CD4-positive, CD25-positive, alpha-beta regulatory T cell (primary cell): ENCODE measurements around the gene EXTL1. TPM values are rescaled to one million over a fixed set of nuclear protein-coding genes. Genes with fewer than 3 reads are reported as not detected.

Experiments
- ATAC-seq, 2 donors: fragments of 150-1000 bp; cut with Tn5 transposase; one replicate each; pipeline ENCODE4 v1.10.0; 2021; ENCODE audit warnings: low read depth in 2 of 2, moderate number of reproducible peaks in 2 of 2, moderate library complexity in 1 of 2
- DNase-seq, 3 donors: peaks; one replicate each; pipeline versions ENCODE4 v3.0.0 to v3.0.0-alpha.2; 2012 to 2022; ENCODE audit warnings: mixed read lengths in 1 of 3
- H3K27ac ChIP-seq: one replicate; pipeline ENCODE4 v1.7.0; 2013; ENCODE audit warnings: mild to moderate bottlenecking, low read length; ENCODE audit not compliant: insufficient read depth, poor library complexity, severe bottlenecking
- H3K27me3 ChIP-seq: one replicate; pipeline ENCODE4 v1.7.0; 2013; ENCODE audit warnings: low read length; ENCODE audit not compliant: control insufficient read depth, insufficient read depth
- H3K36me3 ChIP-seq: one replicate; pipeline ENCODE4 v1.7.0; 2013; ENCODE audit warnings: mild to moderate bottlenecking, low read length, moderate library complexity; ENCODE audit not compliant: control insufficient read depth, insufficient read depth
- H3K4me1 ChIP-seq: 2 replicates; pipeline ENCODE4 v1.7.0; 2013; ENCODE audit warnings: mild to moderate bottlenecking, low read length; ENCODE audit not compliant: insufficient read depth, control insufficient read depth, poor library complexity, severe bottlenecking
- H3K4me3 ChIP-seq: one replicate; pipeline ENCODE4 v1.7.0; 2013; ENCODE audit warnings: low read depth, mild to moderate bottlenecking, low read length, moderate library complexity
- H3K9me3 ChIP-seq, 2 experiments: 1 replicate in 1 of 2; 2 replicates in 1 of 2; pipeline ENCODE4 v1.7.0; 2013; ENCODE audit warnings: low read length in 2 of 2, mild to moderate bottlenecking in 1 of 2, moderate library complexity in 1 of 2; ENCODE audit not compliant: control insufficient read depth in 2 of 2
- H3K27ac Mint-ChIP-seq, 3 donors: one replicate each; pipeline ENCODE4 v1.8.0; 2020 to 2022; ENCODE audit warnings: mild to moderate bottlenecking in 3 of 3, mixed read lengths in 3 of 3, moderate library complexity in 2 of 3
- H3K27me3 Mint-ChIP-seq: one replicate; pipeline ENCODE4 v1.8.0; 2022; ENCODE audit warnings: mild to moderate bottlenecking, mixed read lengths
- H3K36me3 Mint-ChIP-seq: one replicate; pipeline ENCODE4 v1.8.0; 2020; ENCODE audit warnings: mixed read lengths
- H3K4me1 Mint-ChIP-seq, 4 donors: one replicate each; pipeline ENCODE4 v1.8.0; 2020 to 2022; ENCODE audit warnings: mixed read lengths in 4 of 4, mild to moderate bottlenecking in 1 of 4
- H3K4me3 Mint-ChIP-seq, 4 donors: one replicate each; pipeline ENCODE4 v1.8.0; 2020 to 2022; ENCODE audit warnings: mild to moderate bottlenecking in 4 of 4, mixed read lengths in 4 of 4, moderate library complexity in 3 of 4
- H3K9me3 Mint-ChIP-seq, 7 donors: one replicate each; pipeline ENCODE4 v1.8.0; 2020 to 2022; ENCODE audit warnings: mixed read lengths in 7 of 7, mild to moderate bottlenecking in 3 of 7, moderate library complexity in 2 of 7
- polyA plus RNA-seq, 4 donors: library from polyadenylated mRNA; unstranded; fragments of 300-500 nt; fragmentation: Illumina TruSeq; gene quantifications; one replicate each; pipeline ENCODE4 v1.2.3, GENCODE V29; 2021
- total RNA-seq: library from RNA; stranded (reverse); gene quantifications from one replicate; pipeline ENCODE4 v1.2.3, GENCODE V29; 2022

EXTL1 gene
- total and polyA plus RNA-seq, 5 donors from 2014 or later, result 0.22 TPM; not detected in 4

- H3K27ac ChIP-seq, result peak overlapping the region; percentile 76
- H3K36me3 Mint-ChIP-seq, result no peaks in the 10 kb centered on the region
- DNase-seq, result peak; percentile 90 to 93 (median 91)
- H3K9me3 Mint-ChIP-seq, result no peaks in the 10 kb centered on the region
- H3K9me3 ChIP-seq, result no peaks in the 10 kb centered on the region
- H3K4me3 Mint-ChIP-seq, result peak overlapping the region; percentile 95 to 99 (median 97)
- H3K27me3 ChIP-seq, result no peaks in the 10 kb centered on the region
- H3K27ac Mint-ChIP-seq, result peak overlapping the region; percentile 84 to 96 (median 95)
- H3K4me1 Mint-ChIP-seq, result peaks cover 0 to 19% (median 8%) of the 10 kb centered on the region in 4 donors
- H3K36me3 ChIP-seq, result no peaks in the 10 kb centered on the region
- H3K4me3 ChIP-seq, result peak overlapping the region; percentile 59
- ATAC-seq, result peak; percentile 94 to 95
- H3K4me1 ChIP-seq, result peaks cover 18% of the 10 kb centered on the region
- H3K27me3 Mint-ChIP-seq, result peaks cover 38% of the 10 kb centered on the region
Measured at GRCh38 chr1:26035203-26035958, 13.8 kb downstream of the EXTL1 start.

GRCh38 chr1:26035959-26036755 is 14.6 kb downstream of the EXTL1 start:
- DNase-seq (peak; percentile 63 to 76 (median 67)), ATAC-seq (peak; percentile 67 to 70)
- peaks cover 0 to 19% (median 8%) of the 10 kb centered on the region in 4 donors for H3K4me1 Mint-ChIP-seq
- Histone ChIP-seq H3K9me3 (no peaks in the 10 kb centered on the region), H3K27me3 (no peaks in the 10 kb centered on the region), H3K27ac (peak overlapping the region; percentile 76), H3K4me3 (peak overlapping the region; percentile 59), H3K4me1 (peaks cover 18% of the 10 kb centered on the region), H3K36me3 (no peaks in the 10 kb centered on the region)
- H3K36me3 Mint-ChIP-seq, result no peaks in the 10 kb centered on the region
- peak overlapping the region; percentile 84 to 96 (median 95) for H3K27ac Mint-ChIP-seq
- H3K9me3 Mint-ChIP-seq, result no peaks in the 10 kb centered on the region
- H3K27me3 Mint-ChIP-seq, result peaks cover 38% of the 10 kb centered on the region
- H3K4me3 Mint-ChIP-seq, result peak overlapping the region; percentile 95 to 99 (median 97)

- DNase-seq, result no peak
- Mint-ChIP-seq H3K9me3 (no peaks in the 10 kb centered on the region), H3K27ac (no peak overlapping the region), H3K27me3 (peaks cover 43% of the 10 kb centered on the region), H3K36me3 (no peaks in the 10 kb centered on the region), H3K4me1 (peaks cover 0 to 19% (median 8%) of the 10 kb centered on the region in 4 donors), H3K4me3 (peak overlapping the region in 1 of 4 donors; percentile 84)
- Histone ChIP-seq H3K27ac (no peak overlapping the region), H3K4me3 (no peak overlapping the region), H3K27me3 (no peaks in the 10 kb centered on the region), H3K9me3 (no peaks in the 10 kb centered on the region), H3K4me1 (peaks cover 18% of the 10 kb centered on the region), H3K36me3 (no peaks in the 10 kb centered on the region)
- ATAC-seq, result no peak
Measured at GRCh38 chr1:26036756-26037281, 15.2 kb downstream of the EXTL1 start.

- H3K27me3 Mint-ChIP-seq, result peaks cover 41% of the 10 kb centered on the region
- peak overlapping the region in 2 of 4 donors; percentile 60 to 76 for H3K4me3 Mint-ChIP-seq
- H3K27me3 ChIP-seq, result no peaks in the 10 kb centered on the region
- H3K4me3 ChIP-seq, result no peak overlapping the region
- H3K27ac ChIP-seq, result no peak overlapping the region
- no peaks in the 10 kb centered on the region for H3K36me3 Mint-ChIP-seq
- DNase-seq (no peak), ATAC-seq (no peak)
- no peak overlapping the region for H3K27ac Mint-ChIP-seq
- H3K9me3 ChIP-seq, result no peaks in the 10 kb centered on the region
- H3K4me1 Mint-ChIP-seq, result peaks cover 0 to 19% (median 8%) of the 10 kb centered on the region in 4 donors
- H3K9me3 Mint-ChIP-seq, result no peaks in the 10 kb centered on the region
- H3K4me1 ChIP-seq, result peaks cover 18% of the 10 kb centered on the region
- H3K36me3 ChIP-seq, result no peaks in the 10 kb centered on the region
Measured at GRCh38 chr1:26037904-26038303, 16.3 kb downstream of the EXTL1 start.

- no peaks in the 10 kb centered on the region for H3K9me3 Mint-ChIP-seq
- H3K4me1 Mint-ChIP-seq, result peaks cover 0 to 19% (median 8%) of the 10 kb centered on the region in 4 donors
- peak overlapping the region in 2 of 4 donors; percentile 60 to 76 for H3K4me3 Mint-ChIP-seq
Measured at GRCh38 chr1:26038477-26038876, 16.9 kb downstream of the EXTL1 start.

GRCh38 chr1:26038904-26039303 is 17.3 kb downstream of the EXTL1 start:
- no peaks in the 10 kb centered on the region for H3K36me3 Mint-ChIP-seq
- Histone ChIP-seq H3K9me3 (no peaks in the 10 kb centered on the region), H3K27me3 (peaks cover 3% of the 10 kb centered on the region), H3K27ac (no peak overlapping the region), H3K4me1 (peaks cover 18% of the 10 kb centered on the region), H3K36me3 (no peaks in the 10 kb centered on the region), H3K4me3 (no peak overlapping the region)
- DNase-seq (no peak), ATAC-seq (no peak)
- H3K4me3 Mint-ChIP-seq, result peak overlapping the region in 1 of 4 donors; percentile 47
- peaks cover 50% of the 10 kb centered on the region for H3K27me3 Mint-ChIP-seq
- no peak overlapping the region for H3K27ac Mint-ChIP-seq
- no peaks in the 10 kb centered on the region for H3K9me3 Mint-ChIP-seq
- peaks cover 0 to 19% (median 8%) of the 10 kb centered on the region in 4 donors for H3K4me1 Mint-ChIP-seq

More at GRCh38 chr1:26038477-26038876, 16.9 kb downstream of the EXTL1 start:
- no peaks in the 10 kb centered on the region for H3K36me3 Mint-ChIP-seq
- DNase-seq, result no peak
- no peak for ATAC-seq
- Histone ChIP-seq H3K36me3 (no peaks in the 10 kb centered on the region), H3K9me3 (no peaks in the 10 kb centered on the region), H3K4me3 (no peak overlapping the region), H3K27me3 (peaks cover under 1% of the 10 kb centered on the region), H3K27ac (no peak overlapping the region), H3K4me1 (peaks cover 18% of the 10 kb centered on the region)
- H3K27me3 Mint-ChIP-seq, result peaks cover 46% of the 10 kb centered on the region
- H3K27ac Mint-ChIP-seq, result no peak overlapping the region

- DNase-seq (no peak), ATAC-seq (no peak)
- H3K36me3 Mint-ChIP-seq, result no peaks in the 10 kb centered on the region
- Histone ChIP-seq H3K9me3 (no peaks in the 10 kb centered on the region), H3K27ac (no peak overlapping the region), H3K4me3 (no peak overlapping the region), H3K4me1 (peaks cover 3% of the 10 kb centered on the region), H3K36me3 (no peaks in the 10 kb centered on the region), H3K27me3 (peaks cover 14% of the 10 kb centered on the region)
- no peak overlapping the region for H3K27ac Mint-ChIP-seq
- peaks cover 45% of the 10 kb centered on the region for H3K27me3 Mint-ChIP-seq
- no peaks in the 10 kb centered on the region for H3K9me3 Mint-ChIP-seq
- peak overlapping the region in 1 of 4 donors; percentile 10 for H3K4me3 Mint-ChIP-seq
- H3K4me1 Mint-ChIP-seq, result peaks cover 0 to 4% (median 0%) of the 10 kb centered on the region in 4 donors
Measured at GRCh38 chr1:26041401-26041800, 19.8 kb downstream of the EXTL1 start.
